ENCODE results near the gene SIT1.

Gene SIT1

GRCh38 chr9:35689542-35690293, 39.0 kb upstream of the SIT1 start, which contains the start of gene TPM2:
TSS of gene TPM2 (minus strand) at chr9:35689925. CDS start at chr9:35689817, 108 bp downstream.
- Mint-ChIP-seq H3K36me3 (ENCODE audit: low read depth) (peaks cover 13% of the 10 kb centered on the region), H3K4me3 (peak within 1 kb of the TSS; percentile 94 to 100 (median 95)), H3K9me3 (no peaks in the 10 kb centered on the region), H3K27me3 (ENCODE audit: low read depth) (peaks cover 3% of the 10 kb centered on the region), H3K4me1 (peaks cover 42% of the 10 kb centered on the region), H3K27ac (peak within 1 kb of the TSS; percentile 65 to 96 (median 94))
- TF ChIP-seq CTCF (IDR thresholded peaks at IDR 0.05; ENCODE audit: unreplicated experiment in 3 of 3): no peak

- H3K4me3 Mint-ChIP-seq: peak overlapping the region; percentile 94 to 100 (median 95)
- TF ChIP-seq CTCF (IDR thresholded peaks at IDR 0.05; ENCODE audit: unreplicated experiment in 3 of 3): no peak
- peaks cover 21% of the 10 kb centered on the region for H3K36me3 Mint-ChIP-seq (ENCODE audit: low read depth)
- H3K9me3 Mint-ChIP-seq: no peaks in the 10 kb centered on the region
- H3K4me1 Mint-ChIP-seq: peaks cover 49% of the 10 kb centered on the region
- H3K27ac Mint-ChIP-seq: peak overlapping the region; percentile 65 to 96 (median 93)
- H3K27me3 Mint-ChIP-seq (ENCODE audit: low read depth): peaks cover 3% of the 10 kb centered on the region
Measured at GRCh38 chr9:35688558-35689541, 38.1 kb upstream of the SIT1 start.

- Mint-ChIP-seq H3K4me3 (peak overlapping the region; percentile 94 to 100 (median 95)), H3K27me3 (ENCODE audit: low read depth) (peaks cover 3% of the 10 kb centered on the region), H3K9me3 (no peaks in the 10 kb centered on the region), H3K36me3 (ENCODE audit: low read depth) (peaks cover 29% of the 10 kb centered on the region), H3K4me1 (peaks cover 56% of the 10 kb centered on the region), H3K27ac (peak overlapping the region; percentile 65 to 96 (median 79))
- TF ChIP-seq CTCF (IDR thresholded peaks at IDR 0.05; ENCODE audit: unreplicated experiment in 3 of 3): no peak
Measured at GRCh38 chr9:35687972-35688557, 37.3 kb upstream of the SIT1 start.

- Mint-ChIP-seq H3K36me3 (ENCODE audit: low read depth) (peaks cover 37% of the 10 kb centered on the region), H3K4me3 (peak overlapping the region; percentile 69 to 100 (median 95)), H3K9me3 (no peaks in the 10 kb centered on the region), H3K4me1 (peaks cover 61% of the 10 kb centered on the region), H3K27me3 (ENCODE audit: low read depth) (peaks cover 3% of the 10 kb centered on the region), H3K27ac (peak overlapping the region; percentile 65 to 90 (median 76))
- no peak for TF ChIP-seq CTCF (IDR thresholded peaks at IDR 0.05; ENCODE audit: unreplicated experiment in 3 of 3)
Measured at GRCh38 chr9:35687306-35687705, 36.6 kb upstream of the SIT1 start.

- Mint-ChIP-seq H3K27me3 (ENCODE audit: low read depth) (peaks cover 3% of the 10 kb centered on the region), H3K9me3 (no peaks in the 10 kb centered on the region), H3K4me1 (peaks cover 60% of the 10 kb centered on the region), H3K36me3 (ENCODE audit: low read depth) (peaks cover 43% of the 10 kb centered on the region), H3K27ac (peak overlapping the region; percentile 65 to 76 (median 69)), H3K4me3 (peak overlapping the region; percentile 69 to 100 (median 95))
- no peak for TF ChIP-seq CTCF (IDR thresholded peaks at IDR 0.05; ENCODE audit: unreplicated experiment in 3 of 3)
Measured at GRCh38 chr9:35686222-35687203, 35.8 kb upstream of the SIT1 start.
